Vagina (tissue), 2 donors: ENCODE measurements around the gene KBTBD12. TPM values are rescaled to one million over a fixed set of nuclear protein-coding genes. Genes with fewer than 3 reads are reported as not detected.

Experiments used
- DNase-seq, 2 donors: peaks; one replicate each; pipeline ENCODE4 v3.0.0-alpha.2; 2017; ENCODE audit errors: extremely low spot score in 2 of 2
- H3K27ac ChIP-seq: fragments of 200-600 bp; sonication (generic); one replicate; pipeline ENCODE4 v1.5.1; 2019
- H3K27me3 ChIP-seq: fragments of 200-600 bp; sonication (generic); one replicate; pipeline ENCODE4 v1.5.1; 2019
- H3K36me3 ChIP-seq, 2 donors: fragments of 200-600 bp; sonication (generic); one replicate each; pipeline ENCODE4 v1.5.1; 2017 to 2019
- H3K4me1 ChIP-seq: fragments of 200-600 bp; sonication (generic); one replicate; pipeline ENCODE4 v1.5.1; 2019
- H3K4me3 ChIP-seq, 2 donors: fragments of 200-600 bp; sonication (generic); 1 replicate in 1 of 2; 2 replicates in 1 of 2; pipeline ENCODE4 v1.5.1; 2016 to 2019
- H3K9me3 ChIP-seq: fragments of 200-600 bp; sonication (generic); one replicate; pipeline ENCODE4 v1.5.1; 2019
- CTCF ChIP-seq, 3 experiments: fragments of 450-650 bp in 2 of 3; fragments of 200-600 bp in 1 of 3; sonication (generic) in 1 of 3; IDR thresholded peaks; one replicate each; pipeline ENCODE4 v1.5.1; 2017 to 2019; ENCODE audit warnings: antibody characterized with exemption in 3 of 3, mild to moderate bottlenecking in 2 of 3, moderate library complexity in 2 of 3
- POLR2A ChIP-seq, 2 donors: fragments of 450-650 bp; IDR thresholded peaks; one replicate each; pipeline ENCODE4 v1.6.1; 2017; ENCODE audit warnings: antibody characterized with exemption in 2 of 2, mild to moderate bottlenecking in 2 of 2, moderate library complexity in 2 of 2
- POLR2AphosphoS5 ChIP-seq, 2 donors: sonication (generic); formaldehyde crosslinking; IDR thresholded peaks; one replicate each; pipeline ENCODE4 v1.9.0; 2017; ENCODE audit warnings: antibody characterized with exemption in 2 of 2, mild to moderate bottlenecking in 2 of 2, low read depth in 1 of 2; ENCODE audit not compliant: insufficient read depth in 1 of 2
- intact Hi-C: fragments of 100-400 bp; cut with DNase I; formaldehyde crosslinking; loops from one replicate; pipeline ENCODE4 v1.15.1; 2023
- total RNA-seq: library from RNA; depleted of rRNA; stranded (reverse); fragments of >200 nt; gene quantifications from one replicate; pipeline ENCODE4 v1.2.3, GENCODE V29; 2016

The KBTBD12 gene
- total RNA-seq, 1 donor from 2014 or later, result not detected

GRCh38 chr3:128009952-128010846 lies 95.2 kb downstream of the KBTBD12 start:
- intact Hi-C loops, result no loop called here
- no peaks in the 10 kb centered on the region for H3K27me3 ChIP-seq
- H3K9me3 ChIP-seq, result no peaks in the 10 kb centered on the region
- no peak overlapping the region for H3K4me3 ChIP-seq
- no peak for DNase-seq
- peaks cover 20% of the 10 kb centered on the region for H3K4me1 ChIP-seq
- H3K36me3 ChIP-seq, result no peaks in the 10 kb centered on the region
- no peak overlapping the region for H3K27ac ChIP-seq
- TF ChIP-seq CTCF (IDR thresholded peaks at IDR 0.05), result no peak
- no peak for TF ChIP-seq POLR2A (IDR thresholded peaks at IDR 0.05)
- TF ChIP-seq POLR2AphosphoS5 (IDR thresholded peaks at IDR 0.05; ENCODE audit: insufficient read depth in 1 of 2, low read depth in 1 of 2), result no peak

GRCh38 chr3:128011140-128011539 lies 96.1 kb downstream of the KBTBD12 start:
- DNase-seq, result no peak
- intact Hi-C loops, result no loop called here
- no peak overlapping the region for H3K27ac ChIP-seq
- no peaks in the 10 kb centered on the region for H3K36me3 ChIP-seq
- H3K27me3 ChIP-seq, result no peaks in the 10 kb centered on the region
- no peaks in the 10 kb centered on the region for H3K9me3 ChIP-seq
- no peak for TF ChIP-seq CTCF (IDR thresholded peaks at IDR 0.05)
- no peak for TF ChIP-seq POLR2A (IDR thresholded peaks at IDR 0.05)
- no peak for TF ChIP-seq POLR2AphosphoS5 (IDR thresholded peaks at IDR 0.05; ENCODE audit: insufficient read depth in 1 of 2, low read depth in 1 of 2)
- peaks cover 19% of the 10 kb centered on the region for H3K4me1 ChIP-seq
- no peak overlapping the region for H3K4me3 ChIP-seq

GRCh38 chr3:128012050-128012449 lies 97.0 kb downstream of the KBTBD12 start:
- Histone ChIP-seq H3K9me3 (no peaks in the 10 kb centered on the region), H3K4me1 (peaks cover 10% of the 10 kb centered on the region), H3K27ac (no peak overlapping the region), H3K27me3 (no peaks in the 10 kb centered on the region), H3K36me3 (no peaks in the 10 kb centered on the region), H3K4me3 (no peak overlapping the region)
- intact Hi-C loops, result no loop called here
- no peak for DNase-seq
- no peak for TF ChIP-seq POLR2AphosphoS5 (IDR thresholded peaks at IDR 0.05; ENCODE audit: insufficient read depth in 1 of 2, low read depth in 1 of 2)
- TF ChIP-seq POLR2A (IDR thresholded peaks at IDR 0.05), result no peak
- TF ChIP-seq CTCF (IDR thresholded peaks at IDR 0.05), result no peak

- no peak for DNase-seq
- Histone ChIP-seq H3K27me3 (no peaks in the 10 kb centered on the region), H3K9me3 (no peaks in the 10 kb centered on the region), H3K4me1 (peaks cover 9% of the 10 kb centered on the region), H3K4me3 (no peak overlapping the region), H3K27ac (no peak overlapping the region), H3K36me3 (no peaks in the 10 kb centered on the region)
- no peak for TF ChIP-seq POLR2A (IDR thresholded peaks at IDR 0.05)
- TF ChIP-seq CTCF (IDR thresholded peaks at IDR 0.05), result no peak
- no peak for TF ChIP-seq POLR2AphosphoS5 (IDR thresholded peaks at IDR 0.05; ENCODE audit: insufficient read depth in 1 of 2, low read depth in 1 of 2)
- intact Hi-C loops, result no loop called here
These were observed 99.5 kb downstream of the KBTBD12 start for GRCh38 chr3:128014548-128014947.

- H3K27ac ChIP-seq, result no peak overlapping the region
- H3K36me3 ChIP-seq, result no peaks in the 10 kb centered on the region
- intact Hi-C loops, result no loop called here
- DNase-seq, result no peak
- TF ChIP-seq POLR2A (IDR thresholded peaks at IDR 0.05), result no peak
- no peak for TF ChIP-seq CTCF (IDR thresholded peaks at IDR 0.05)
- H3K9me3 ChIP-seq, result no peaks in the 10 kb centered on the region
- H3K27me3 ChIP-seq, result no peaks in the 10 kb centered on the region
- no peak overlapping the region for H3K4me3 ChIP-seq
- peaks cover 3% of the 10 kb centered on the region for H3K4me1 ChIP-seq
These were observed 101.5 kb downstream of the KBTBD12 start for GRCh38 chr3:128016502-128016901.
